ENCODE measurements around the gene ZFP91.

The ZFP91 gene

DNA sequence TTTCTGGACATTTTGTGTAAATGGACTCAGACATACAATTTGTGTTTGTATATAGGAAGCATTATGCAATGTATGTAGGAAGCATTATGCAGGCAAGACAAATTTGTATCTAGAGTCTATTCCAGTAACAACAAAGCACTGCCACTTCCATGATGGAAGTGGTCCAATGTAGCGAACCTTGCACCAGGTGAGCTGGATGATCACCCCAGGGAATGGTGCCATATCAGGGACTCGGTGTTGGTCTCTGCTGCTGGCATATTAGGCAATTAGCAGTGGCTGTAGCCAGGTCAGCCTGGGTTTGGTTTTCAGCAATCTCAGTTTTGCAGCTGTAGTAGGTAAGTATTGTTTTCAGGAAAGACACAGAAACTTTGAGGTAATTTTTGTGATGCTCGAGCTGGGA, 12.8 kb downstream of the ZFP91 start:
- DNase-seq: no peak

DNA sequence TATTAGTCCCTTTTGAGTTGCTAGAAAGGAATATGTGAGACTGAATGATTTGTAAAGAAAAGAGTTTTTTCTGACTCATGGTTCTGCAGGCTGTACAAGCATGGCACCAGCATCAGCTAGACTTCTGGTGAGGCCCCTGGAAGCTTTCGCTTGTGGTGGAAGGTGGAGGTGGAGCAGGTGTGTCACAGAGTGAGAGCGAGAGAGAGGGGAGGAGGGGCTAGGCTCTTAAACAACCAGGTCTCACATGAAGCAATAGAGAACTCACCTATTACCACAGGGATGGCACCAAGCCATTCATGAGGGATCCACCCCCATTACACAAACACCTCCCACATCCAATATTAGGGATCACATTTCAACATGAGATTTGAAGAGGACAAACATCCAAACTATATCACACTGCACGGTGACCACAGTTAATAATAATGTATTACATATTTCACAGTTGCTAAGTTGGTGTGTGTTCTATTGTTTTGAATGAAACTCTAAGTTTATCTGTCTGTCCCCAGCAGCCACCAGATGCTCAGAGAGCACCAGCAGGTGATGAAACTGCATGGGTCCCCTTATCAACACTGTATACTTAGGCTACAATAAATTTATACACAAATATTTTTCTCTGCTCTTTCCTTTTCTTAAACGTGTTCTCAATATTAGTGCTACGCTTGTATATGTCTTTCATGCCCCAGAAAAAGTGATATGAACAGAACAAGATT, 14.1 kb downstream of the ZFP91 start:
- peak; percentile 33 for DNase-seq

DNA sequence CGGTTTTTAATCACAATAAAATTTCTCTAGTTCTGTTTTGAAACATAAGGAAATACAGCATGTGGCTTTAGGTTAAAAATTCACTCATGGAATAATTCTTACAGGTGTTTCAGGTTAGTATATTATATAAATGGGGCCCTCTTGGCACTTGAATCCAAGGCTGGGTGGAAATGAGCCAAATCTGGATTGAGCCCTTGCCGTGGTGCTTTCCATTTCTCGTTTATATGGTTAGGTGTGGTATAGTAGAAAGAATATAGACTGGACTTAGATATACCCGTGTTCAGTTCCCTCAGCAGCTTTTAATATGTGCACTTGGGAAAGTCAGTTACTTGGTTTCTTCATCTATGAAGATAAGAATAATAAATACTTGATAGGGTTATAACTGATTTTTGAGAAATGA, 16.0 kb downstream of the ZFP91 start:
- DNase-seq: no peak

DNA sequence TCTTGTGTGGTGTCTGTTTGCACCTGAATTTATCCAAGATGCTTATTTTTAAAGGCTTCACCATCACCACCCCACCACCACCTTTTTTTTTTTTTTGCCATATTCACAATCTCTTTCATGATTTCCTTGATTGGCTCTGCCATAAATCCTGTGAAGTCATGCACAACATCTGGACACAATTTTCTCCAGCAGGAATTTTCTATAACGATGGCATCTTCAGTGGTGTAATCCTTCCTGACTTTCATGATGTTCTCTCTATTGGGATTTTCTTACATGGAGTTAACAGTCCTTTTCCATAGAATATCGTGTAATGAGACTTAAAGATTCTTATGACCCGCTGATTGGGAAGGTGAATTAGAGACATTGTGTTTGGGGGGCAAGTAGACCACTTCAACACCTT, 17.8 kb downstream of the ZFP91 start:
- DNase-seq: no peak

DNA sequence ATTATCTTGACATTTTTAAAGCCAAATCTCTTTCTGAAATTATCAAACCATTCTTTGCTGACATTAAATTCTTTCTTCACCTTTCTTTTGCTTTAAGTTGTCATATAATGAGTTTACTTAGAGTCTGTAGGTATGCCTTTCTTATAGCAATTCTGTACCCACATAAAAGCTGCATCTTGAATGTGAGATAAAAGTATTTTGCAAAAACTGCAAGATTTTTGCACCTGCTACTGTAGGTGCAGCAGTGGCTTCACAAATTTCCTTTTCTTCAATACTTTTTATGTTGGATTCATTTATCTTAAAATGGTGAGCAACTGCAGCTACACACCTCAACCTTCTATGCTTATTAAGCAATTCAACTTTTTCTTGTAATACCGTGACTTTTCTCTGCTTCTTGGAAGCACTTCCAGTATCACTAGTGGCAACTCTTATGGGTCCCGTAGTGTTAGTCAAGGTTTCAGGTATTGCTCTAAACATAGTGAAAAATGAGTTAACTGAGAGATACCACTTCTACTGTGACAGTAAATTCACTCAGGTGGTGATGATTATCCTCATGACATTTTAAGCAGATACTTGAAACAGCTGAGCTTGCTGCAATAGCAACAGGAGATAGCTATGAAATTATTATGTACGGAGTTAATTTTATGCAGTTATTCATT, 18.8 kb downstream of the ZFP91 start:
- DNase-seq: no peak

DNA sequence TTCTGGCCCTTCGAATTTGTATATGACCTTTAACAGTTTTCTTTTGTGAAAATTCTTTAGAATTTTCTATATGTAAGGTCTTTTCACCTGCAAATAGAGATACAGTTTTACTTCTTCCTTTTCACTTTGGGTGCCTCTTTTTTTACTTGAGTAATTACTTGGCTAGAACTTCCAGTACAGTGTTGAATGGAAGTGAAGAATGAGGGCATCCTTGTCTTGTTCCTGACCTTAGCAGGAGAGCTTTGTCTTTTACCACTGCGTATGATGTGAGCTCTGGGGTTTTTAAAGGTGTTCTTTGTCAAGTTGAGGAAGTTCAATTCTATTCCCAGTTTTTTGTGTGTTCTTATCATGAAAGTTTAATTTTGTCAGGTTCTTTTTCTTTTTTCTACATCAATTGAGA, 21.6 kb downstream of the ZFP91 start:
- DNase-seq: no peak

DNA sequence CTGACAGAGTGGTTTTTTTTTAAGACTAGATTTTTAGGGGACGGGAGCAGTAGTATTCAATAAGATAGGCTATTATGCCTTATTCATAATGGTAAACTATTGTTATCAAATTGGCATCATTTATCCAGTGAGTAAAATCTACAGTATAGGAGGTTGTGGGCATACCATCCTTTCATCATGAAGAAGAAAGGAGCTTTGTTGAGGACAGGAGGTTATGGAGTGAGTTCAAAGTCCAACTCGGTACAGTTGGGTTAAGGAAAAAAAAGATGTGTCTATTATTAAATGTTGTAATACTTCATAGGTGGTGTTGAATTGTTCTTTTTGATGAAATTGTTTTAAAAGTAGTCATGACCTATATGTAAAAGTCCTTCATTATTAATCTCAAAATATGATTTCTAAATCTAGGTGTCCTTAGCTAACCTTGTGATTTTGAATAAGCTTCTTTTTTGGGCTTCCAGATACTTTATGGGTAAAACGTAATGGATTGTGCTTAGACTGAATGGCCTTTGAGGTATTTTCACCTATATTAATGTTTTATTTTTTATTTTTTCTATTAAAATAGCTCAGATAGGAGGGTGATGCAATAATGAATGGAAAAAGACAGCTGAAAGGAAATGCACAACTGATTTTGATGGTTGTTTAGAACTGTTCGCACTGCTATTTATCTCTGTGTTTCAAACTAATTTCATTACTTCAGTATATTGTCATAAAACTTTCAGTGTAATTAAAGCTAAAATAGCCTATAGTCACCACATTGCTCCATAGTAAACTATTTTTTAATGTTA, 28.3 kb downstream of the ZFP91 start:
- no peak for DNase-seq

DNA sequence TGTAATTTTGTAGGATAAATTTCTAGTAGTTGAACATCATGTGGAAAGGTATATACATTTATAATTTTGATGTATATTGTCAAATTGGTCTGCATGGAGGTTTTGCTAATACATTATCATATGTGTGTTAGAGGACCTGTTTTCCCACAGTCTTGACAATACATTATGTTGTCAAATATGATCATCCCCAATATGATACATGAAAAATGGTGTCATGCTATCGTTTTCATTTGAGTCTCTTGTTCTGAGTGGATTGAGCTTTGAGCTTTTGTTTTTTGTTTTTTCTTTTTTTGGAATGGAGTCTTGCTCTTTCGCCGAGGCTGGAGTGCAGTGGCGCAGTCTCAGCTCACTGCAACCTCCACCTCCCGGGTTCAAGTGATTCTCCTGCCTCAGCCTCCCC, 29.5 kb downstream of the ZFP91 start:
- no peak for DNase-seq

DNA sequence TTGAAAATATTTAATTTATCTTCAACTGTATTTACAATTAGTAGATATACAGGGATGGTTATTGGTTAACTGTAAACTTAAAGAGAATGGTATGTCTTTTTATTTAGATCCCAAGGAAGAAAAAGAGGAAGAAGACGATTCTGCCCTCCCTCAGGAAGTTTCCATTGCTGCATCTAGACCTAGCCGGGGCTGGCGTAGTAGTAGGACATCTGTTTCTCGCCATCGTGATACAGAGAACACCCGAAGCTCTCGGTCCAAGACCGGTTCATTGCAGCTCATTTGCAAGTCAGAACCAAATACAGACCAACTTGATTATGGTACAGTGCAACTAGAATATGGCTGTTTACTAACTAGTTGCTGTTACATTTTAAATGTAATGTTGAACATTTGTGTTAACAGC, 30.9 kb downstream of the ZFP91 start:
- no peak for DNase-seq

DNA sequence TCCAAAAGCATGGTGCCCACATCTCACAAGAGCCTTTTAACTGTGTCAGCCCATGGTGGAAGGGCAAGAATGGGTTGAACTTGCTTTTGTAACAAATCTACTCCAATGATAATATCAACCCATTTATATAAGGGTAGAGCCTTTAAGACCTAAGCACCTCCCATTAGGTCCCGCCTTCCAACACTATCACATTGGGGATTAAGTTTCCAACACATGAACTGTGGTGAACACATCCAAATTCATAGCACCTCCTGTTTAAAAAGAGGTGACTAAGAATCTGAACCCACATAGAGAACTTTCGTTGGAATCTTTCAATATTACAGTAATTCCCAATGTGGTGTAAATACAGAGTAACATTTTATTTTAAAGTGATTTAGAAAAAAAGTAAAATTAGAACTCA, 34.4 kb downstream of the ZFP91 start:
- no peak for DNase-seq

DNA sequence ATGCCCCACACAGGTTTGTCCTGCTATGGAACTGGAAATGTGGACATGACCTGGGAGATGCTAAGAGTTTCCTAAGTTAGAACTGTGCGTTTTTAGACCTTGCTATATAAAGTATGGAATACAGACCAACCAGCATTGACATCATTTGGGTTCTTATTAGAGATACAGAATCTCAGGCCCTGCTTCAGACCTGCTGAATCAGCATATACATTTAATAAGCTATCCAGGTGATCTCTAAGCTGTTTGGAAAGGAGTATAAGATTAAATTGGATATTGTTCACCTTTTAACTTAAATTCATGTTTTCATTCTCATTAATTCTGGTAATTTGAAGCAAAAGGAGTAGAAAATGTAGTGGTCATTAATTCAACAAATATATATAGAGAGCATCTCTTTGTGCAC, 36.7 kb downstream of the ZFP91 start:
- DNase-seq: no peak

DNA sequence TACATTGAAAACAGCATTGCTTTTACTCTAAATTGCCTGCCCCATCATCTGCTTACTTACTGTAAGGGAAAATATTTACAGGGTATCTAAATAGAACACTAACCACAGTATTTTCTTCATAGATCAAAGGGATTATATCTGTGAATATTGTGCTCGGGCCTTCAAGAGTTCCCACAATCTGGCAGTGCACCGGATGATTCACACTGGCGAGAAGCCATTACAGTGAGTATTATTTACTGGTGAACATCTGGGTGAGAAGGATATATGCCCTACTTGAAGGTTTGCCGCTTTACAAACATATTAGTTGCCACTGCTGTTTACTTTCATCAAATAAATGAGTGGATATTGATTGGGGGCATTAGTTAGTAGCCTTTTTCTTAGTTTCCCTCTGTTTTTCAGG, 37.7 kb downstream of the ZFP91 start:
- no peak for DNase-seq

DNA sequence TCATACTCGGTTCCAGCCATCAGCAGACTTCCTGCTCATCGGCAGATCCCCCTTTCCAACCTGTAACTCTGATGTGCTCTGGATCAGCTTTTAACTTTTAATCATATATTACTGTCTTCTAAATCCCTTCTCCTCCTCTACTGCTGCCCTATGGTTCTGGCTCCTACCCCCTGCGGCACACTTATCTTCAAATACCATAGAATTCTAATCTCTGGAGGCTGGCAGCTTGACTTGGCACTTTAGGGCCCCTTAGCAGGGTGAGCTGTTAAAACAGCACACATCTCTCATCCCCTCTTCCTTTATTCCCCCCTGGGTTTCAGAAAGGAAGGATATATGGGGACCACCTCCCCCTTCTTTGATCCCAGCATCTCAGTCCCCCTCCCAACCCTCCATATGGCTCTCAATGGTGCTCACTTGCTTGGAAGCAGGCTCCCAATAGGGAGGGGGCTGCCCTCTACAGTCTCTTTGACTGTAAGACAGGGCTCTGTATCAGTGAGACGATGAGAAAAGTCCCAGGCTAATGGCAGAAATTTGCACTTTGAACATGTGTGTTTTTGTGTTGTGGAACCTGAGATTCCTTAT, 39.2 kb downstream of the ZFP91 start:
- no peak for DNase-seq

DNA sequence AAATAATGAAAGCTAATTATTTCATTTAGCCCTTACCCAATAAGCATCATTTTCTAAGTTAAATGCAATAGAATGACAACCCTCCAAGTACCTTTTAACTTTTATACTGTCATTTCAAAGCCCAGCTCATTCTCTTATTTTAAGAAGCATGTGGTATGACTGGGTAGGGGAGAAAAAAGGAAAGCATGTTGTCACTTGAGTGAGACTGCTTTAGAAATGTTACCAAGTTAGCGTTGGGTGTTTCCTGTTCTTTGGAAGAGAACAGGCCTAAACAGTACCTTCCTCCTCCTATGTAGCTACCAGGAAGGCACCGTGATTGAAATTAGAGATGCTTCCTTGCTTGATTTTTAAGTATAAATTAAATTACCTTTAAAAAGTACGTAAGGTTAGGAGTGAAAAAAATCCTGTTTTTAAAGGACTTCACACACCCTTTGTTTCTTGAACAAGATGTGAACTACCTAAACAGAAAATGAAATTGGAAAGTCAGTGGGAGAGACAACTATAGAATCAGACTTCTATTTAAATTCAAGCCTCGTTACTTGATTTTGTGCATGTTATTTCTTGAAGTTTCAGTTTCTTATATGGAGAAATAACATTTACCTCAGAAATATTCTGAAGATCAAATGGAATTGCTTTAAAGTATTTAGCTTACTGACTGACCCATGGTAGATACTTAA, 42.9 kb downstream of the ZFP91 start:
- DNase-seq: no peak

DNA sequence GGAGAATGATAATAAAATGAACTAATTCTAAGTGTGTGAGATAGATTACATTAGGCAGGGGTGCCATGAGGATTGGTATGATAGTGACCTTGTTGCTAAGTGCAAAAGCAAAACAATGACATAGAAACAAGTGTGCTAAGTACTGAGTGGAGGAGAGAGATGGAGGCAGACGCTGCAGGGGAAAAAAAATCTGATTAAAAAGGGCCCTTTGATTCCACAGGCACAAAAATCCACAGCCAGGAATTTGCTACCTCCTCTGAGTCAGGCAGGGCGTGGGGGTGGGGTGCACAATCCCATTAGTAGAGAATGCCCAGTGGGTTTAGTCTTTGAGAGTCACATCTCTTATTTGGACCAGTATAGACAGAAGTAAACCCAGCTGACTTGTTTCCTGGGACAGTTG, 43.5 kb downstream of the ZFP91 start, which contains the start of gene CNTF:
Gene CNTF (plus strand): TSS at position 322 of the 400 bp plus-strand sequence. CDS start 88 bp downstream, outside the sequence.
- DNase-seq: no peak

DNA sequence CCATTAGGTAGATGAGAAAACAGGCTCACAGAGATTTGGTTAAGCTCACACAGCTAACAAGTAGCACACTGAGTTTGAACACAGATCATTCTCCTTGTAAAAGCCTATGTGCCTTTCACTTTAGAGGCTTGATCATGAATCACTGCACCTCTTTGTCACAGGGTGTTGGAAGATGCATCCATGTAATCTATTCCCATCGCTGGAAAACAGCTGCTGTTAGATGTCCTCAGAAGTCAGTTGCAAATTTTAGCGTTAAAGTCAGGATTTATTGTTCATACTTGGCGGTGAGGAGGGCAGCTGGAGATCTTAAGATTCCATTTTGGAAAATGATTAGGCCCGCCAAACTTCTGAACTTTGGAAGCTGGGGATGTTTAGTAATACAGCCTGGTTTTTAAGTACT, 46.2 kb downstream of the ZFP91 start:
- DNase-seq: no peak

DNA sequence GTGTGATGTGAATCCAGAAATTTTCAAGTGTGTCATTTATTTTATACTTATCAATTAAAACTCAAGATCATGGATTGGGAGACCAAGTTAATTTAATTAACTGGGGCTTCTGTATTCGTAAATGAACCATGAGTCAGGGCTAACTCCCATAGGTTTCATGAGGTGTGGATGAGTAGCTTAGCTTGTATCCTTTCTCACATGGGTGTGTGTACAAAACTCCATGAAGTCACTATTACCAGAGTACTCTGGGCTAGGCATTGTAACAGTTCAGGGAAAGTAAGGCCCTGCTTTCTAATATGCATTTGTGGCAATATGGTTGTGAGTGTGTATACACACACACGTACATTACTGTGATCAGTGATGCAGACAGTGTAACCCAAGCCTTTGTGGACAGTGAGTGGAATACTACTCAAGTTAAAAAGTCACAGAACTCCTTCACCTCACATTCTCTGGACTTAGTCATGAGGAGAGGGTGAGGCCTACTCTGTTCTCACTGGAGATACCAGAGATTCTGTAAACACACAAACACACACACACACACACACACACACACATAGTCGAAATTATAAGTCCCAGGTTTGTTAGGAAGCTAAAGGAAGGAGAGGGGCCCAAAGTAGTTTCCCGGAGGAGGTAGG, 47.1 kb downstream of the ZFP91 start:
- no peak for DNase-seq

DNA sequence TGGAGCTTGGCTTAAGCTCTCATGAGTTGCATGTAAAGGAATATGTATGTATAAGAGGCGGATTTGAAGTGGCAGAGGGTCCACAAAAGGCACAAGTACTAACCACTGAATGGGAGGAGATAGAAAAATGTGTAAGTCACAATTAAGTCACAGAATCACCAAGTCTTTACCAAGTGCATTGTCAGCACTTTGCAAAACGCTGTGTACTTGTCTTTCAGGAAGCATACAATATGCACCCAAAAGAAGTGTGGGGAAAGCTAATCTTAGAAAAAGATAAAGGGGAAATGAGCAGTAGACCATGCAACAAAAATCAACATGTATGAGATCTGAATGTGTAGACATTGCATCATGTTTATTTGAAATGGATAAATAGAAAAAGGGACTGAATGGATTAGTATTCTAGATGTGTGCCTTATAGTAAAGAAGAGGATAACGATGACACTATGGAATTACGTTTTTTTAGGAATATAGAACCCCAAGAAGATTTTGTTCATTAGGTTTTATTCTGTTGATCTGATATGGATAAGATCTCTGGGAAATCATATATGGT, 48.1 kb downstream of the ZFP91 start:
- no peak for DNase-seq

DNA sequence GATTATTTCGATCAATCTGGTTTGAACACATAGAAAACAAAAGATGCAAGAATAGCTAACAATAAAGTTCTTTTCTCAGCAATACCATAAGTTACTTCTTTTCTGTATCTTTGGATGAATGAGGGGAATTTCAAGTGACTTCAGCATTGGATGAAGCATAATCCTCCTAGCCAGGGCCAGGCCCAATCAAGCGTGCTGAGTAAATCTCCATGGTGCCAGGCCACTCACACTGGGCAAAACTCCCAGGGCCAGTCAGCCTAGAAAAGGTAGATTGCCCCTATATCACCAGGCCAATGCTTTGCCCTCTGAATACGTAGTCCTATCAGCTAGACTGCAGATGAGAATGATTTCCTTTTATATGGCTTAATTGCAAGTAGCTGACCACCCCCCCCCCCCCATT, 49.6 kb downstream of the ZFP91 start:
- DNase-seq: no peak

DNA sequence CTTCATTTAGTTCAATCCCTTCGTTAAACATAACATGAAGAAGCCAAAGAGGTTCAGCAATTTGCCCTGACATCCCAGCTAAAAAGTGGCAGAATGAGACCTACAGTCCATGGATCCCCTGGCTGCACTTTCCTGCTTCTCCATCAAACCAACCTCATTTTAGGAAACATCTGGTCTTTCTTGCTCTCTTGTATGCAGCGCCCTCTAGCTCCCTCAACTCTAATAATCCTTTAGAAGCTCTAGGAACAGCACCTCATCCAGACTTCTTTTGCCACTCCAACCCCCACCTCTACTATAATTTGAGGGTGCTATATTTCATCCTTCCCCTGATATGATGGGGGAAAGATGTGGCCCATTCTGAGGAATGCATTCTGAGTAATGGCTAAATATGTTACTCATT, 51.0 kb downstream of the ZFP91 start:
- peak; percentile 71 for DNase-seq

DNA sequence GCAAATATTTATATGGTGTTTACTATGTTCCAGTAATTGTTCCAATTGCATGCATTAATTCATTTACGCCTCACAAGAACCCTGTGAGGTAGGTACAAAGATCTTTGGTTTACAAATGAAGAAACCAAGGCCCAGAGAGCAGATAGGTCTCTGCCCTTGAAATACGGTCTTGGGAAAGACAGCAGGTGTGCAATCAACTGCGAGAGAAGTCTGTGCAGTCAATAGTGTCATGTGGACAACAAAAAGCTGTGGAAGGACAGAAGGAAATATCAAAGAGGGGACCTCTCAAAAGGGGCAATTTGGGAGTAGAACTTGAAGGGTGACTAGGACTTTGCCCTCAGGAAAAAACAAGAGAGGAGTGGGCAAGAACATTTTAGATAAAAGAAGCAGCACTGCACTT, 52.5 kb downstream of the ZFP91 start:
- no peak for DNase-seq

DNA sequence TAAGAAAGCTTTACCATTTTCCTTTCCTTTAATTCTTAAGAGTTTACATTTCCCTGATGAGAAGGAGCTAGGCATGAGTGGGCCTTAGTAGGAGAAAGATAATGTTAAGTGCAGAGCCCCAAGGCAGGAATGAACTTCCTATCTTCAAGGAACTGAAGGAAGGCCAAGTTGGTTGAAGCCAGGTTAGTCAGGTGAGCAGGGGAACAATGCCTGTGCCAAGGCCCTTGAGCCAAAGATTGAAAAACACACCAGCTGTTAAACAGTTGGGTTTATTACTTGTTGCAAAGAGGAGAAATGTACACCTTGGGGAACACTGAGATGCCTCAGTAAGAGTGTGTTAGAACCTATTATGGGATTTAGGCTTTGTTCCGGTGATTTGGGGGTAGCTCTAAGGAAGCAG, 53.6 kb downstream of the ZFP91 start:
- DNase-seq: no peak
